Esophagus muscularis mucosa (tissue), 4 donors: ENCODE data around the gene CIAO2A. TPM values are rescaled to one million over a fixed set of nuclear protein-coding genes. Genes with fewer than 3 reads are reported as not detected.
"Not testable (repeated sequence)": the region's sequence is repeated elsewhere in the genome, so short reads cannot be mapped to it uniquely, and the experiment has no call there.

Experiments
- DNase-seq: peaks from one replicate; pipeline ENCODE4 v3.0.0-alpha.2; 2017; ENCODE audit errors: extremely low spot score
- H3K27ac ChIP-seq, 4 donors: fragments of 200-600 bp; sonication (generic); replicated peaks in 1 of 4; 1 replicate in 3 of 4; 2 replicates in 1 of 4; pipeline ENCODE4 v1.5.1; 2016 to 2019; ENCODE audit warnings: mild to moderate bottlenecking in 1 of 4
- H3K27me3 ChIP-seq, 4 donors: fragments of 200-600 bp; sonication (generic); one replicate each; pipeline versions ENCODE4 v1.5.1 to v1.6.0; 2016 to 2019
- H3K36me3 ChIP-seq, 4 donors: fragments of 200-600 bp; sonication (generic); one replicate each; pipeline ENCODE4 v1.5.1; 2016 to 2019
- H3K4me1 ChIP-seq, 4 donors: fragments of 200-600 bp; sonication (generic); one replicate each; pipeline ENCODE4 v1.5.1; 2016 to 2019
- H3K4me3 ChIP-seq, 4 donors: fragments of 200-600 bp; sonication (generic); 1 replicate in 2 of 4; 2 replicates in 2 of 4; pipeline ENCODE4 v1.5.1; 2016 to 2019; ENCODE audit warnings: mild to moderate bottlenecking in 4 of 4, moderate library complexity in 1 of 4
- H3K9me3 ChIP-seq, 4 donors: fragments of 200-600 bp; sonication (generic); 1 replicate in 3 of 4; 2 replicates in 1 of 4; pipeline ENCODE4 v1.5.1; 2016 to 2019
- CTCF ChIP-seq, 3 experiments: fragments of 200-600 bp in 2 of 3; fragments of 450-650 bp in 1 of 3; sonication (generic) in 2 of 3; IDR thresholded peaks; one replicate each; pipeline ENCODE4 v1.5.1; 2017 to 2019; ENCODE audit warnings: antibody characterized with exemption in 3 of 3, mild to moderate bottlenecking in 2 of 3, moderate library complexity in 1 of 3
- EP300 ChIP-seq: sonication (generic); formaldehyde crosslinking; IDR thresholded peaks from one replicate; pipeline ENCODE4 v1.6.1; 2017; ENCODE audit warnings: antibody characterized with exemption
- POLR2A ChIP-seq: fragments of 450-650 bp; IDR thresholded peaks from one replicate; pipeline ENCODE4 v1.6.1; 2017; ENCODE audit warnings: antibody characterized with exemption, moderate library complexity, mild to moderate bottlenecking, low read depth
- POLR2AphosphoS5 ChIP-seq, 2 donors: sonication (generic); formaldehyde crosslinking; IDR thresholded peaks; one replicate each; pipeline ENCODE4 v1.6.1; 2017; ENCODE audit warnings: antibody characterized with exemption in 2 of 2
- WGBS: methylation state at CpG from one replicate; pipeline ENCODE4 v1.1.5; 2018; 5-methylcytosine and 5-hydroxymethylcytosine counted together
- intact Hi-C: fragments of 100-400 bp; cut with DNase I; formaldehyde crosslinking; loops from one replicate; pipeline ENCODE4 v1.15.1; 2023
- total RNA-seq, 4 donors: library from RNA; depleted of rRNA; stranded (reverse); fragments of >200 nt; gene quantifications; one replicate each; pipeline versions ENCODE4 v1.1.0 to v1.2.1, GENCODE V29; 2016

CIAO2A gene
- total RNA-seq, 4 donors from 2014 or later = 15.3 to 24.4 (median 20.4) TPM

- Histone ChIP-seq H3K27me3 (no peaks in the 10 kb centered on the region), H3K4me1 (peaks cover 26 to 47% (median 41%) of the 10 kb centered on the region in 4 donors), H3K9me3 (no peaks in the 10 kb centered on the region), H3K4me3 (no peak overlapping the region), H3K36me3 (peaks cover 27 to 48% (median 47%) of the 10 kb centered on the region in 4 donors), H3K27ac (no peak overlapping the region)
- DNase-seq = no peak
- 65% methylated on average over 4 of the region's 4 CpGs for WGBS
- intact Hi-C loops = no loop called here
- TF ChIP-seq POLR2A = no peak
- no peak for TF ChIP-seq POLR2AphosphoS5 (IDR thresholded peaks at IDR 0.05)
- TF ChIP-seq EP300 = no peak
- no peak for TF ChIP-seq CTCF (IDR thresholded peaks at IDR 0.05)
Observed at GRCh38 chr15:64112073-64112772, 18.6 kb upstream of the CIAO2A start.

GRCh38 chr15:64111679-64112050 is 18.0 kb upstream of the CIAO2A start:
- Histone ChIP-seq H3K9me3 (no peaks in the 10 kb centered on the region), H3K4me3 (no peak overlapping the region), H3K36me3 (peaks cover 27 to 43% (median 41%) of the 10 kb centered on the region in 4 donors), H3K27me3 (no peaks in the 10 kb centered on the region), H3K27ac (no peak overlapping the region), H3K4me1 (peaks cover 29 to 52% (median 45%) of the 10 kb centered on the region in 4 donors)
- 96% methylated on average over 3 of the region's 3 CpGs for WGBS
- no peak for DNase-seq
- TF ChIP-seq EP300 (no peak), POLR2AphosphoS5 (IDR thresholded peaks at IDR 0.05) (no peak), CTCF (IDR thresholded peaks at IDR 0.05) (no peak), POLR2A (no peak)
- intact Hi-C loops = no loop called here

GRCh38 chr15:64110950-64111678 is 17.5 kb upstream of the CIAO2A start:
- H3K36me3 ChIP-seq = peaks cover 27 to 37% (median 36%) of the 10 kb centered on the region in 4 donors
- no peaks in the 10 kb centered on the region for H3K27me3 ChIP-seq
- intact Hi-C loops = no loop called here
- H3K9me3 ChIP-seq = no peaks in the 10 kb centered on the region
- WGBS = 78% methylated on average over 3 of the region's 3 CpGs
- no peak overlapping the region for H3K4me3 ChIP-seq
- no peak overlapping the region for H3K27ac ChIP-seq
- TF ChIP-seq POLR2AphosphoS5 (IDR thresholded peaks at IDR 0.05) = no peak
- TF ChIP-seq POLR2A = no peak
- no peak for TF ChIP-seq EP300
- no peak for TF ChIP-seq CTCF (IDR thresholded peaks at IDR 0.05)
- no peak for DNase-seq
- H3K4me1 ChIP-seq = peaks cover 32 to 58% (median 51%) of the 10 kb centered on the region in 4 donors

GRCh38 chr15:64110108-64110701 is 16.6 kb upstream of the CIAO2A start:
- intact Hi-C loops, H3K4me3 ChIP-seq, H3K27me3 ChIP-seq, DNase-seq, H3K27ac ChIP-seq, H3K9me3 ChIP-seq: not testable (repeated sequence)
- Histone ChIP-seq H3K36me3 (peaks cover 22 to 28% (median 27%) of the 10 kb centered on the region in 4 donors), H3K4me1 (peaks cover 40 to 67% (median 60%) of the 10 kb centered on the region in 4 donors)
- 94% methylated on average over 4 of the region's 4 CpGs for WGBS

GRCh38 chr15:64107337-64107736 is 13.7 kb upstream of the CIAO2A start:
- Histone ChIP-seq H3K36me3 (no peaks in the 10 kb centered on the region), H3K9me3 (no peaks in the 10 kb centered on the region), H3K27ac (peak overlapping the region in 1 of 4 donors; percentile 34), H3K4me1 (peaks cover 47 to 77% (median 65%) of the 10 kb centered on the region in 4 donors), H3K4me3 (no peak overlapping the region), H3K27me3 (no peaks in the 10 kb centered on the region)
- 100% methylated on average over 1 of the region's 1 CpG for WGBS
- intact Hi-C loops = no loop called here
- no peak for TF ChIP-seq CTCF (IDR thresholded peaks at IDR 0.05)
- no peak for TF ChIP-seq POLR2A
- no peak for TF ChIP-seq EP300
- TF ChIP-seq POLR2AphosphoS5 (IDR thresholded peaks at IDR 0.05) = no peak
- DNase-seq = no peak
